ENCODE measurements around the gene MLKL. TPM values are rescaled to one million over a fixed set of nuclear protein-coding genes. Genes with fewer than 3 reads are reported as not detected.

MLKL gene
- total and polyA plus RNA-seq, 2 of the 13 experiments (the other 11 are each of a cell fraction or from before 2014, with no cell fraction given), result 6.4 to 10.7 TPM

DNA sequence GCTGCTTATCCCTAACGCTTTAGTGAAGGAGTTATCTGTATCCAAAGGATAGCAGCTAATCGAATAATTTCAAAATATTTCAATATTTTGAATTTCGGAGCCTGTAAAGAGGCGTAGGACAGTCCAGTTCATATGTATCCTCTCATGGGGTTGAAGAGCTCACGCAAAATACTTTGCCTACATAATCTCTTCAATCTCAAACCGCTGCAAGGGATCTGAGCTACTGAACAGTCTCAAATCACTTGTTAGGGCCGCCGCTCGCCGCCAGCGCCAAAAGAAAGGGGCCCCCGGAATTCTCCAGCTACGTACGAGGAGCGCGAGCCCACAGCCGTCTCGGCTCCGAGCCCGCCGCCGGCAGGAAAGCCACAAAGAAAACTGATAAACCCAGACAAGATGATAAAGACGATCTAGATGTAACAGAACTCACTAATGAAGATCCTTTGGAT is 33.4 kb downstream of the MLKL start (continued):
- TF ChIP-seq DDIT3 (CRISPR knock-in tag; IDR thresholded peaks at IDR 0.05), result no peak
- no peak for TF ChIP-seq FOXK1 (CRISPR knock-in tag; IDR thresholded peaks at IDR 0.05; ENCODE audit: borderline replicate concordance, low read depth)
- no peak for TF ChIP-seq ZFY (CRISPR knock-in tag; IDR thresholded peaks at IDR 0.05)
- TF ChIP-seq ZFYVE20 (CRISPR knock-in tag; IDR thresholded peaks at IDR 0.05; ENCODE audit: borderline replicate concordance, low read depth), result no peak
- TF ChIP-seq FOXO1 (CRISPR knock-in tag; IDR thresholded peaks at IDR 0.05), result 0 out of 2 replicates have a peak, but pooled peaks have one; percentile 14
- no peak for TF ChIP-seq SRSF4 (IDR thresholded peaks at IDR 0.05; ENCODE audit: low read depth, low read length, poor library complexity, severe bottlenecking)
- TF ChIP-seq, protein P1, sequence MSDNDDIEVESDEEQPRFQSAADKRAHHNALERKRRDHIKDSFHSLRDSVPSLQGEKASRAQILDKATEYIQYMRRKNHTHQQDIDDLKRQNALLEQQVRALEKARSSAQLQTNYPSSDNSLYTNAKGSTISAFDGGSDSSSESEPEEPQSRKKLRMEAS (IDR thresholded peaks at IDR 0.05), result peak; percentile 40; the same call in 1 of the 2 replicates
- TF ChIP-seq ZNF800 (CRISPR knock-in tag; IDR thresholded peaks at IDR 0.05), result no peak
- no peak for TF ChIP-seq PLRG1 (conservative IDR thresholded peaks at IDR 0.05)
- TF ChIP-seq, protein P2, sequence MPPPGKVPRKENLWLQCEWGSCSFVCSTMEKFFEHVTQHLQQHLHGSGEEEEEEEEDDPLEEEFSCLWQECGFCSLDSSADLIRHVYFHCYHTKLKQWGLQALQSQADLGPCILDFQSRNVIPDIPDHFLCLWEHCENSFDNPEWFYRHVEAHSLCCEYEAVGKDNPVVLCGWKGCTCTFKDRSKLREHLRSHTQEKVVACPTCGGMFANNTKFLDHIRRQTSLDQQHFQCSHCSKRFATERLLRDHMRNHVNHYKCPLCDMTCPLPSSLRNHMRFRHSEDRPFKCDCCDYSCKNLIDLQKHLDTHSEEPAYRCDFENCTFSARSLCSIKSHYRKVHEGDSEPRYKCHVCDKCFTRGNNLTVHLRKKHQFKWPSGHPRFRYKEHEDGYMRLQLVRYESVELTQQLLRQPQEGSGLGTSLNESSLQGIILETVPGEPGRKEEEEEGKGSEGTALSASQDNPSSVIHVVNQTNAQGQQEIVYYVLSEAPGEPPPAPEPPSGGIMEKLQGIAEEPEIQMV (CRISPR knock-in tag; IDR thresholded peaks at IDR 0.05; ENCODE audit: low read depth), result no peak
- TF ChIP-seq, protein P3, sequence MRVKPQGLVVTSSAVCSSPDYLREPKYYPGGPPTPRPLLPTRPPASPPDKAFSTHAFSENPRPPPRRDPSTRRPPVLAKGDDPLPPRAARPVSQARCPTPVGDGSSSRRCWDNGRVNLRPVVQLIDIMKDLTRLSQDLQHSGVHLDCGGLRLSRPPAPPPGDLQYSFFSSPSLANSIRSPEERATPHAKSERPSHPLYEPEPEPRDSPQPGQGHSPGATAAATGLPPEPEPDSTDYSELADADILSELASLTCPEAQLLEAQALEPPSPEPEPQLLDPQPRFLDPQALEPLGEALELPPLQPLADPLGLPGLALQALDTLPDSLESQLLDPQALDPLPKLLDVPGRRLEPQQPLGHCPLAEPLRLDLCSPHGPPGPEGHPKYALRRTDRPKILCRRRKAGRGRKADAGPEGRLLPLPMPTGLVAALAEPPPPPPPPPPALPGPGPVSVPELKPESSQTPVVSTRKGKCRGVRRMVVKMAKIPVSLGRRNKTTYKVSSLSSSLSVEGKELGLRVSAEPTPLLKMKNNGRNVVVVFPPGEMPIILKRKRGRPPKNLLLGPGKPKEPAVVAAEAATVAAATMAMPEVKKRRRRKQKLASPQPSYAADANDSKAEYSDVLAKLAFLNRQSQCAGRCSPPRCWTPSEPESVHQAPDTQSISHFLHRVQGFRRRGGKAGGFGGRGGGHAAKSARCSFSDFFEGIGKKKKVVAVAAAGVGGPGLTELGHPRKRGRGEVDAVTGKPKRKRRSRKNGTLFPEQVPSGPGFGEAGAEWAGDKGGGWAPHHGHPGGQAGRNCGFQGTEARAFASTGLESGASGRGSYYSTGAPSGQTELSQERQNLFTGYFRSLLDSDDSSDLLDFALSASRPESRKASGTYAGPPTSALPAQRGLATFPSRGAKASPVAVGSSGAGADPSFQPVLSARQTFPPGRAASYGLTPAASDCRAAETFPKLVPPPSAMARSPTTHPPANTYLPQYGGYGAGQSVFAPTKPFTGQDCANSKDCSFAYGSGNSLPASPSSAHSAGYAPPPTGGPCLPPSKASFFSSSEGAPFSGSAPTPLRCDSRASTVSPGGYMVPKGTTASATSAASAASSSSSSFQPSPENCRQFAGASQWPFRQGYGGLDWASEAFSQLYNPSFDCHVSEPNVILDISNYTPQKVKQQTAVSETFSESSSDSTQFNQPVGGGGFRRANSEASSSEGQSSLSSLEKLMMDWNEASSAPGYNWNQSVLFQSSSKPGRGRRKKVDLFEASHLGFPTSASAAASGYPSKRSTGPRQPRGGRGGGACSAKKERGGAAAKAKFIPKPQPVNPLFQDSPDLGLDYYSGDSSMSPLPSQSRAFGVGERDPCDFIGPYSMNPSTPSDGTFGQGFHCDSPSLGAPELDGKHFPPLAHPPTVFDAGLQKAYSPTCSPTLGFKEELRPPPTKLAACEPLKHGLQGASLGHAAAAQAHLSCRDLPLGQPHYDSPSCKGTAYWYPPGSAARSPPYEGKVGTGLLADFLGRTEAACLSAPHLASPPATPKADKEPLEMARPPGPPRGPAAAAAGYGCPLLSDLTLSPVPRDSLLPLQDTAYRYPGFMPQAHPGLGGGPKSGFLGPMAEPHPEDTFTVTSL (CRISPR knock-in tag; IDR thresholded peaks at IDR 0.05; ENCODE audit: borderline replicate concordance), result 0 out of 2 replicates have a peak, but pooled peaks have one; percentile 45
- no peak for TF ChIP-seq FOSL1 (CRISPR knock-in tag; IDR thresholded peaks at IDR 0.05; ENCODE audit: borderline replicate concordance)
- TF ChIP-seq, protein P4, sequence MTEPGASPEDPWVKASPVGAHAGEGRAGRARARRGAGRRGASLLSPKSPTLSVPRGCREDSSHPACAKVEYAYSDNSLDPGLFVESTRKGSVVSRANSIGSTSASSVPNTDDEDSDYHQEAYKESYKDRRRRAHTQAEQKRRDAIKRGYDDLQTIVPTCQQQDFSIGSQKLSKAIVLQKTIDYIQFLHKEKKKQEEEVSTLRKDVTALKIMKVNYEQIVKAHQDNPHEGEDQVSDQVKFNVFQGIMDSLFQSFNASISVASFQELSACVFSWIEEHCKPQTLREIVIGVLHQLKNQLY (CRISPR knock-in tag; IDR thresholded peaks at IDR 0.05), result no peak
- TF ChIP-seq REPIN1 (CRISPR knock-in tag; IDR thresholded peaks at IDR 0.05; ENCODE audit: borderline replicate concordance, low read depth), result no peak
- TF ChIP-seq TFDP1 (CRISPR knock-in tag; IDR thresholded peaks at IDR 0.05; ENCODE audit: borderline replicate concordance), result no peak

Measured in HepG2 (cell line).